Panc1 (cell line): ENCODE measurements around the gene ZNG1F.
"Not testable (repeated sequence)": the region's sequence is repeated elsewhere in the genome, so short reads cannot be mapped to it uniquely, and the experiment has no call there.

ENCODE experiments used
- POLR2AphosphoS5 ChIP-seq: IDR thresholded peaks from 2 replicates; pipeline ENCODE4 v1.6.1; 2012; ENCODE audit warnings: mild to moderate bottlenecking, low read depth, low read length, moderate library complexity
- SIN3A ChIP-seq: IDR thresholded peaks from 2 replicates; pipeline ENCODE4 v1.6.1; 2012; ENCODE audit warnings: low read depth, mild to moderate bottlenecking, low read length, moderate library complexity, borderline replicate concordance; ENCODE audit not compliant: insufficient read depth
- TCF7L2 ChIP-seq: IDR thresholded peaks from 2 replicates; pipeline ENCODE4 v1.6.1; 2011; ENCODE audit warnings: mild to moderate bottlenecking, low read depth, low read length, inconsistent platforms
- TF ChIP-seq, protein P1 (sequence below): fragments of 450-650 bp; IDR thresholded peaks from 2 replicates; pipeline ENCODE4 v1.5.1; 2017; ENCODE audit warnings: mild to moderate bottlenecking
- TF ChIP-seq, protein P2 (sequence below), 2 experiments: IDR thresholded peaks; 2 replicates each; pipeline ENCODE4 v1.6.1; 2011 to 2012; ENCODE audit warnings: low read depth in 2 of 2, control low read depth in 1 of 2, low read length in 1 of 2, mild to moderate bottlenecking in 1 of 2, moderate library complexity in 1 of 2; ENCODE audit not compliant: insufficient read depth in 1 of 2

DNA sequence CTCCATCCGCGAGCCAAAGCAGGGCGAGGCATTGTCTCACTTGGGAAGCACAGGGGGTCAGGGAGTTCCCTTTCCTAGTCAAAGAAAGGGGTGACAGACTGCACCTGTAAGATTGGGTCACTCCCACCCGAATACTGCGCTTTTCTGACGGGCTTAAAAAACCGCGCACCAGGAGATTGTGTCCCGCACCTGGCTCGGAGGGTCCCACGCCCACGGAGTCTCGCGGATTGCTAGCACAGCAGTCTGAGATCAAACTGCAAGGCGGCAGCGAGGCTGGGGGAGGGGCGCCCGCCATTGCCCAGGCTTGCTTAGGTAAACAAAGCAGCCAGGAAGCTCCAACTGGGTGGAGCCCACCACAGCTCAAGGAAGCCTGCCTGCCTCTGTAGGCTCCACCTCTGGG lies 39.0 kb downstream of the ZNG1F start:
- TF ChIP-seq, protein P1, sequence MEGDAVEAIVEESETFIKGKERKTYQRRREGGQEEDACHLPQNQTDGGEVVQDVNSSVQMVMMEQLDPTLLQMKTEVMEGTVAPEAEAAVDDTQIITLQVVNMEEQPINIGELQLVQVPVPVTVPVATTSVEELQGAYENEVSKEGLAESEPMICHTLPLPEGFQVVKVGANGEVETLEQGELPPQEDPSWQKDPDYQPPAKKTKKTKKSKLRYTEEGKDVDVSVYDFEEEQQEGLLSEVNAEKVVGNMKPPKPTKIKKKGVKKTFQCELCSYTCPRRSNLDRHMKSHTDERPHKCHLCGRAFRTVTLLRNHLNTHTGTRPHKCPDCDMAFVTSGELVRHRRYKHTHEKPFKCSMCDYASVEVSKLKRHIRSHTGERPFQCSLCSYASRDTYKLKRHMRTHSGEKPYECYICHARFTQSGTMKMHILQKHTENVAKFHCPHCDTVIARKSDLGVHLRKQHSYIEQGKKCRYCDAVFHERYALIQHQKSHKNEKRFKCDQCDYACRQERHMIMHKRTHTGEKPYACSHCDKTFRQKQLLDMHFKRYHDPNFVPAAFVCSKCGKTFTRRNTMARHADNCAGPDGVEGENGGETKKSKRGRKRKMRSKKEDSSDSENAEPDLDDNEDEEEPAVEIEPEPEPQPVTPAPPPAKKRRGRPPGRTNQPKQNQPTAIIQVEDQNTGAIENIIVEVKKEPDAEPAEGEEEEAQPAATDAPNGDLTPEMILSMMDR: not testable (repeated sequence)
- TF ChIP-seq POLR2AphosphoS5, SIN3A, TCF7L2: not testable (repeated sequence)
- TF ChIP-seq, protein P2, sequence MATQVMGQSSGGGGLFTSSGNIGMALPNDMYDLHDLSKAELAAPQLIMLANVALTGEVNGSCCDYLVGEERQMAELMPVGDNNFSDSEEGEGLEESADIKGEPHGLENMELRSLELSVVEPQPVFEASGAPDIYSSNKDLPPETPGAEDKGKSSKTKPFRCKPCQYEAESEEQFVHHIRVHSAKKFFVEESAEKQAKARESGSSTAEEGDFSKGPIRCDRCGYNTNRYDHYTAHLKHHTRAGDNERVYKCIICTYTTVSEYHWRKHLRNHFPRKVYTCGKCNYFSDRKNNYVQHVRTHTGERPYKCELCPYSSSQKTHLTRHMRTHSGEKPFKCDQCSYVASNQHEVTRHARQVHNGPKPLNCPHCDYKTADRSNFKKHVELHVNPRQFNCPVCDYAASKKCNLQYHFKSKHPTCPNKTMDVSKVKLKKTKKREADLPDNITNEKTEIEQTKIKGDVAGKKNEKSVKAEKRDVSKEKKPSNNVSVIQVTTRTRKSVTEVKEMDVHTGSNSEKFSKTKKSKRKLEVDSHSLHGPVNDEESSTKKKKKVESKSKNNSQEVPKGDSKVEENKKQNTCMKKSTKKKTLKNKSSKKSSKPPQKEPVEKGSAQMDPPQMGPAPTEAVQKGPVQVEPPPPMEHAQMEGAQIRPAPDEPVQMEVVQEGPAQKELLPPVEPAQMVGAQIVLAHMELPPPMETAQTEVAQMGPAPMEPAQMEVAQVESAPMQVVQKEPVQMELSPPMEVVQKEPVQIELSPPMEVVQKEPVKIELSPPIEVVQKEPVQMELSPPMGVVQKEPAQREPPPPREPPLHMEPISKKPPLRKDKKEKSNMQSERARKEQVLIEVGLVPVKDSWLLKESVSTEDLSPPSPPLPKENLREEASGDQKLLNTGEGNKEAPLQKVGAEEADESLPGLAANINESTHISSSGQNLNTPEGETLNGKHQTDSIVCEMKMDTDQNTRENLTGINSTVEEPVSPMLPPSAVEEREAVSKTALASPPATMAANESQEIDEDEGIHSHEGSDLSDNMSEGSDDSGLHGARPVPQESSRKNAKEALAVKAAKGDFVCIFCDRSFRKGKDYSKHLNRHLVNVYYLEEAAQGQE (IDR thresholded peaks at IDR 0.05; ENCODE audit: insufficient read depth in 1 of 2, low read depth in 2 of 2, low read length in 1 of 2): not testable (repeated sequence)
